Stimulated activated naive CD8-positive, alpha-beta T cell treated with anti-CD3 and anti-CD28 coated beads, Interleukin-15, Interleukin-2, amounts not matched to agents 100 U/mL and 50 U/mL, for 24 hours (primary cell): ENCODE data around the gene ARGLU1.

Experiments used
- ATAC-seq: fragments of 150-1000 bp; cut with Tn5 transposase; one replicate; pipeline ENCODE4 v1.10.0; 2021
- DNase-seq: peaks from one replicate; pipeline ENCODE4 v3.0.0; 2021

ARGLU1 gene

DNA sequence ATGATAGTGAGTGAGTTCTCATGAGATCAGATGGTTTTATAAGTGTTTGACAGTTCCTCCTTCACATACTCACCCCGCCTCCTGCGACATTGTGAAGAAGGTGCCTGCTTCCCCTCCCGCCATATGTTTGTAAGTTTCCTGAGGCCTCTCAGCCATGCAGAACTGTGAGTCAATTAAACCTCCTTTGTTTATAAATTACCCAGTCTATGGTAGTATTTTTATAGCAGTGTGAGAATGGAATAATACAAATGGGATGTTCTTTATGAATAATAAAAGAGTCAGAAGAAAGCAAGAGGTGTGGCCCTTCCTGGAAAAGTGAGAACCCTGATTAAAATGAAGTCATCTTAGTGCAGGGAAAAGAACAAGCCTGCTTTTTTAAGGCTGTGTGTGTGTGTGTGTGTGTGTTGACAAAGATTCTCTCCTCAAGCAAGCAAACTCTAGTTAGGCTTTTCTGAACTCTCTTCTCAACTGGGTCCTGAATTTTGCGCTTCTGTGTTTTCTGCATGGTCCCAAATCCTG is 18.8 kb upstream of the ARGLU1 start:
- ATAC-seq = no peak
- no peak for DNase-seq

- ATAC-seq (no peak), DNase-seq (no peak)
Measured at GRCh38 chr13:106581225-106581624, 13.3 kb upstream of the ARGLU1 start.

GRCh38 chr13:106575896-106576295 is 8.0 kb upstream of the ARGLU1 start:
- no peak for DNase-seq
- ATAC-seq = no peak

GRCh38 chr13:106573868-106574267 is 5.9 kb upstream of the ARGLU1 start:
- DNase-seq = no peak

DNA sequence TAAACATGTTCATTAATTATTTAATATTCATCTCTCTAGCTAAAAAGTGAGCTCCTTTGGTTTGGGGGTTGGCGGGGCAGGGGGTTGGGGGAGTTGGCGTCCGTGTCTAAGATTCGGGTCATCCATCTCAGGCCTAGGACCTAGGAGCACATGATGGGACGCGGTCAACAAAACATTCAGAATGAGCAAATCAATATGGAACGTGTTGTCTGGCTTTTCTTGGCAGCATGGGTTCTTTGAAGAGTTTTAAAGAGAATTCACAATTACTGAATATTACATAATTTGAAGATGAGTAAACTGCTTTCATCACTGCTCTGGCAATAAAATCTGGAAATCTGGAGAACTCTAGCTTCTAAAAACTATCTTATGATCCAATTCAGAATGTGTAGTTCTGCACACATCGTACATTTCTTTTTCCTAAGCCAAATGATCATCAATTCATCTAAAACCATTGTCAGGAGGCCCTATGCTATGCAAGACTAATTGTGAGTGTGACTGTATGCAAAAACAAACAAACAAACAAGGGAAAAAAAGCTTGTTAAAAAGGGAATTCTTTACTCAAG is 5.4 kb upstream of the ARGLU1 start:
- no peak for ATAC-seq

More at GRCh38 chr13:106573868-106574267, 5.9 kb upstream of the ARGLU1 start:
- no peak for ATAC-seq

GRCh38 chr13:106570299-106570852 is 2.4 kb upstream of the ARGLU1 start:
- no peak for ATAC-seq
- peak; percentile 44 for DNase-seq

More for the DNA sequence above, 5.4 kb upstream of the ARGLU1 start:
- no peak for DNase-seq

DNA sequence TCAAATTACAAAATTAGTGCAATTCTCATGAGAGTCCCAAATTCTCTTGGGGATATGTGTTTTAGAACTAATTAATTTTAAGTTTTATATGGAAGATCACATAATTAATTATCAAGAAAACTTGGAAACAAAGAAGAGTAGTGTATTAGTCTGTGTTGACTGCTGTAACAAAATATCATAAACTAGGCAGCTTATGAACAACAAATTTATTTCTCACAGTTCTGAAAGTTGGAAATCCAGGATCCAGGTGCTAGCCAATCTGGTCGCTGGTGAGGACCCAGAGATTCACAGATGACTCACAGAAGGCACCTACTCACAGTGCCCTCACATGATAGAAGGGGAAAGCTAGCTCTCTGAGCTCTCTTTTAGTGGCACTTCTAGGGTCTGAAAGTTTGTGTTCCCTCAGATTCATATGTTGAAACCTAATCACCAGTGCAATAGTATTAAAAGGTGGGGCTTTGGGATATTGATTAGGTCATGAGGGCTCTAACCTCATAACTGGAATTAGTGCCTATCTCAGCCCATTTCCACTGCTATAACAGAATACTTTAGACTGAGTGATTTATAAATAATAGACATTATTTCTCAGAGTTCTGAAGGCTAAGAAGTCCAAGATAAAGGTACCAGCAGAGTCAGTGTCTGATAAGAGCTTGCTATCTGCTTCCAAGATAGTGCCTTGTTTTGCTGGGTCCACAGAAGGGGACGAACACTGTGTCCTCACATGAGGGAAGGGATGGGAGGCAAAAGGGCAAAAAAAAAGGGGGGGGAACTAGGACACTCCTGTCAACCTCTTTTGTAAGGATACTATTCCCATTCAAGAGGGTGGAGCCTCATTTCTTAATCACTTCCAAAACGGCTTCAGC is 1.5 kb upstream of the ARGLU1 start:
- ATAC-seq (no peak), DNase-seq (no peak)

DNA sequence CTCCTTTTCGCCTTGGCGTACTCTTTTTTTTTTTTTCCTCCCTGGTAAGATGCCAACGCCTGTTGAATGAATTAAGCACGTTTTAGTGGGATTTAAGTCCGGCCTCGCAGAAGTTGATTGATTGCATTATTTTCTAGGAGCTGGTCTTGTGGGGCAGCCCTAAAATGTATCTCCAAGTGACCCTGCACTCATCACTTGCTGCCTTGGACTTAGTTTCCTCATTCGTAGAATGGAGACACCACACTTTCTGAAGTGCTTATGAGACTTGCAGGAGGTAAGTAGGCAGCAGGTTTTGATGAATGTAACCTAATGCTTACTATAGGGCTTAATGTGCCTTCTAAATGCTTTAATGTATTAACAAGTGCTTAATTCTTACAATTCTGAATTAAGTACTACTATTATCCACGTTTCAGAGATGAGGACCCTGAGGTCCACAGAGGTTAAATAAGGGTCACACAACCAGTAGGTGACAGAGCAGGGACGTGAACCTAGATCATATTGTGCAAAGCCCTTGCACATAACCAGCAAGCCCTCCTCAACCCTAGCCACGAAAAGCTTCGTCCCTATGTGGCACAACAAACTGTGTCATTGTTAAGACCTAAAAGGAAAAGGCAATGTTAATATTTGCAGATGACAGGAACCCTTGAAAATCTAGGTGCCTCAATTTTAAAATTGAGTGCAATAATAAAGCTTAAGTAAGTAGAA is 514 bp upstream of the ARGLU1 start:
- peak; percentile 10 for ATAC-seq
- peak; percentile 5 for DNase-seq

GRCh38 chr13:106566641-106567473 is 1.1 kb downstream of the ARGLU1 start:
- DNase-seq (peak; percentile 56), ATAC-seq (peak; percentile 53)

GRCh38 chr13:106565127-106565775 is 2.7 kb downstream of the ARGLU1 start:
- DNase-seq (no peak), ATAC-seq (no peak)

GRCh38 chr13:106562301-106562700 is 5.6 kb downstream of the ARGLU1 start:
- ATAC-seq (no peak), DNase-seq (no peak)

DNA sequence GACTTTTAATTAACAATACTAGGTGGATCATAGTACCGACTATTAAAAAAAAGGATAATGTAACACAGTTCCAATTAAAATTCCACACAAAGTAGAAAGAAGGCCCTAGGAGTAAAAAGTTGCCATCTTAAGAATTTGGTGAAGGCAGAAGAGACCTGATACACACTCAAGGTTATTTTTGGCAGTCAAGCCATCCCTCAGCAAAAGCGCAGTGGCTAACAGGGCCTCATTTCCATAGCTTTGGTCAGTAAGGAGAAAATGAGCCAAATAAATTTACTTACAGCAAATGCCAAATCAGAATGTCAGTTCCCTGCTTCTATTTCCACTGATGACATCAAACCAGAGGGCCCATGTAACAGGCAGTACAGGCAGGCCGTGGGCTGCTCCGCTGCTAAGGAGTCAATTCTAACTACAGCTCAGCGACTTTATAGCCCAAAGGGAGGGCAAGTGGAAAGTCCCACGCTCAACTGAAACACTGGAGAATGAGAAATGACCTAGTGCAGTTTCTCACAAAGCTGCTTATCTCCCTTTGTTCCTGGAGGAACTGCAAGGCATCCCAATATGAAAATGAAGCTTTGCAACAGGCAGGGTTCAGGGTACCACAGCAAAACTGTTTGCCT is 6.3 kb downstream of the ARGLU1 start:
- ATAC-seq = peak; percentile 96
- peak; percentile 52 for DNase-seq

DNA sequence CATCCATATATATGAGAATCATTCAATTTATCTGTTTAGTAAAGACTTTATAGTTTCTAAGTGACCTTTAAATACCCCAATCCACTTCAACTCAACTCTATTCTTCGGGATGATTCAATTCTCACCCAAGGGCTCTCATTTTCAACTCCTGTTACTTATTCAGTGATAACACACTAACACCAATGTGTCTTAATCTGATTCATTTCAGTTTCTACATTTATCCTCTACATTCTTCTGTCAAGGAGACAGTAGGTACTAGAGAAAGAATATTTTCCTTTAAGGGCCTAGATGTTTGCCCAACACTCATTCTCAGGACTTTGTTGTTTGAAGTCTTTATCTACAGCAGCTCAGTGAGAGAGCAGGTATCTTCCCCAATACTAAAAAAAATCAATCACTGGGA is 7.1 kb downstream of the ARGLU1 start:
- peak; percentile 61 for ATAC-seq
- no peak for DNase-seq

- no peak for ATAC-seq
- DNase-seq = no peak
Measured at GRCh38 chr13:106558527-106558926, 9.4 kb downstream of the ARGLU1 start.

- DNase-seq (no peak), ATAC-seq (no peak)
Measured at GRCh38 chr13:106555631-106556328, 12.2 kb downstream of the ARGLU1 start.

DNA sequence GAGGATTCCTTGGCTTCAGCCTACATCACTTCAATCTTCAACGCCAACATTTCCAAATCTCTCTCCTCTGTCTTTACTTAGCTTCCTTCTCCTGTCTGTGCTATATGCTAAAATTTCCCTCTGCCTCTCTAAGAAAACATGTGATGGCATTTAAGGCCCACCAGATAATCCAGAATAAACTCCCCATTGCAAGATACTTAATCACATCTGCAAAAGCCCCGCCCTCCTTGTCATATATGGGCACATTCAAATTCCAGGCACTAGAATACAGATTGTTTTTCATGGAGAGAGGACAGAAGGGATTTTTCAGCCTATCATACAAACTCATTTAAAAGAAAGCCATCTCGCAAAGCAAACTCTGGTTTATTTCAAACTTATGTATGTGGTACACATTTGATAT is 16.2 kb downstream of the ARGLU1 start:
- DNase-seq = no peak
- ATAC-seq = no peak

GRCh38 chr13:106551350-106551749 is 16.6 kb downstream of the ARGLU1 start:
- no peak for ATAC-seq
- DNase-seq = no peak

DNA sequence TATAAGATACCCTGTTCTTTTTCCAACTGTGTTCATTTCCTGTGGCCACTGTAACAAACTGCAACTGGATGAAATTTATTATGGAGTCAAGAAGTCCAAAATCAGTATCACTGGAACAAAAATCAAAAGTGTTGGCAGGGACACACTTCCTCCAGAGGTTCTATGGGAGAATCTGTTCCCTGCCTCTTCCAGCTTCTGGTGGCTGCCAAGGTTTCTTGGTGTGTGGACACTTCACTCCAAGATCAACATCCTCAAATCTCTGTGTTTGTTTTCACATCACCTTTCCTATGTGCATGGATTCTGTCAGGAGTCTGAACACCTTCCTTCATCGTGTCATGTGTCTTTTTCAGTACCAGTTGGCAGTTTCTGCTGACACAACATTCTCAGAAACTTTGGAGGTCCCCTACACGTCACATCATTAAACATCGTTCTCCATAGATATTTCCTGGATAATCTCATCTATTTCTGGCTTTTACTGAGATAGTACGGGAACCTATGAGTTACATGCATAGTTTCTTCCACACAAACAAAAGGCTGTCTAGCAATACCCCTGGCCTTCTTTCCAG is 17.3 kb downstream of the ARGLU1 start:
- DNase-seq = no peak
- no peak for ATAC-seq

GRCh38 chr13:106548064-106548696 is 19.8 kb downstream of the ARGLU1 start:
- no peak for DNase-seq

More at GRCh38 chr13:106548064-106548696, 19.8 kb downstream of the ARGLU1 start:
- ATAC-seq = no peak
